ENCODE data around the gene SENP1.

- TF ChIP-seq CTCF (IDR thresholded peaks at IDR 0.05; ENCODE audit: extremely low read depth in 1 of 2, insufficient read depth in 1 of 2, low read depth in 1 of 2, low read length in 2 of 2) (no peak), EZH2 (IDR thresholded peaks at IDR 0.05; ENCODE audit: borderline replicate concordance, low read depth, low read length, severe bottlenecking) (no peak), POLR2A (IDR thresholded peaks at IDR 0.05; ENCODE audit: low read depth, low read length) (no peak), GATA2 (IDR thresholded peaks at IDR 0.05; ENCODE audit: insufficient read depth, insufficient read length, low read depth, low read length) (no peak), JUN (IDR thresholded peaks at IDR 0.05; ENCODE audit: borderline replicate concordance, insufficient read depth, insufficient read length, low read depth) (no peak), MAX (IDR thresholded peaks at IDR 0.05; ENCODE audit: insufficient read depth, insufficient read length) (no peak), POLR2AphosphoS5 (IDR thresholded peaks at IDR 0.05; ENCODE audit: insufficient read depth, low read depth, low read length) (no peak), MYC (IDR thresholded peaks at IDR 0.05; ENCODE audit: low read depth, low read length) (no peak), FOS (IDR thresholded peaks at IDR 0.05; ENCODE audit: borderline replicate concordance, insufficient read depth, low read length) (no peak)
These were observed 92.6 kb downstream of the SENP1 start for GRCh38 chr12:48013287-48013686.
